Naive thymus-derived CD8-positive, alpha-beta T cell (primary cell): Measurements from ENCODE around the gene ALG12. TPM values are rescaled to one million over a fixed set of nuclear protein-coding genes. Genes with fewer than 3 reads are reported as not detected.

Experiments
- ATAC-seq, 2 donors: fragments of 150-1000 bp; cut with Tn5 transposase in 1 of 2; sonication (Bioruptor Pico), chemical (Tn5 transposase) in 1 of 2; 1 replicate in 1 of 2; 2 replicates in 1 of 2; pipeline ENCODE4 v1.10.0; 2021; ENCODE audit warnings: mild to moderate bottlenecking in 2 of 2, moderate library complexity in 2 of 2
- POLR2A ChIA-PET: fragments of 350-600 bp; sonication (Branson Sonifier 250); formaldehyde crosslinking; loops from one replicate; lab custom pipeline; 2021; ENCODE audit warnings: antibody characterized with exemption; lab: Charles Lee
- DNase-seq, 10 donors: peaks; one replicate each; pipeline versions ENCODE4 v3.0.0 to v3.0.0-alpha.2; 2020 to 2022
- H3K27ac Mint-ChIP-seq, 10 donors: one replicate each; pipeline ENCODE4 v1.8.0; 2020 to 2022; ENCODE audit warnings: mild to moderate bottlenecking in 10 of 10, mixed read lengths in 10 of 10, moderate library complexity in 4 of 10, inconsistent platforms in 1 of 10
- H3K27me3 Mint-ChIP-seq, 5 donors: one replicate each; pipeline ENCODE4 v1.8.0; 2021 to 2022; ENCODE audit warnings: mixed read lengths in 5 of 5
- H3K36me3 Mint-ChIP-seq, 3 donors: one replicate each; pipeline ENCODE4 v1.8.0; 2020 to 2022; ENCODE audit warnings: mixed read lengths in 3 of 3, mild to moderate bottlenecking in 2 of 3, inconsistent platforms in 1 of 3
- H3K4me1 Mint-ChIP-seq, 4 donors: one replicate each; pipeline ENCODE4 v1.8.0; 2021 to 2022; ENCODE audit warnings: mixed read lengths in 4 of 4
- H3K4me3 Mint-ChIP-seq, 10 donors: one replicate each; pipeline ENCODE4 v1.8.0; 2020 to 2022; ENCODE audit warnings: mild to moderate bottlenecking in 10 of 10, mixed read lengths in 10 of 10, moderate library complexity in 6 of 10, inconsistent platforms in 1 of 10
- H3K9me3 Mint-ChIP-seq, 9 donors: one replicate each; pipeline ENCODE4 v1.8.0; 2020 to 2022; ENCODE audit warnings: mixed read lengths in 9 of 9, mild to moderate bottlenecking in 3 of 9, inconsistent platforms in 1 of 9, moderate library complexity in 1 of 9
- polyA plus RNA-seq, 3 donors: library from polyadenylated mRNA; unstranded; fragments of 300-500 nt; fragmentation: Illumina TruSeq; gene quantifications; one replicate each; pipeline ENCODE4 v1.2.3, GENCODE V29; 2021
- total RNA-seq, 8 experiments: library from RNA in 2 of 8; stranded (reverse) in 2 of 8; gene quantifications; one replicate each; pipeline ENCODE4 v1.2.3 and lab custom pipeline; 2021 to 2026

The ALG12 gene
- total RNA-seq (10 to 100 TPM; 20.3 to 23.6 TPM), polyA plus RNA-seq (10 to 100 TPM; 10.8 to 17.0 (median 16.9) TPM), total RNA-seq (lab: John Stamatoyannopoulos, UW) (24.2 to 40.7 (median 28.8) reads per million in 6 experiments)

- Mint-ChIP-seq H3K4me1 (peaks cover 2 to 40% (median 31%) of the 10 kb centered on the region in 4 donors), H3K27me3 (no peaks in the 10 kb centered on the region), H3K27ac (peak within 1 kb of the TSS; percentile 57 to 95 (median 92)), H3K9me3 (no peaks in the 10 kb centered on the region), H3K4me3 (peak within 1 kb of the TSS; percentile 83 to 96 (median 88)), H3K36me3 (peaks cover 0 to 15% (median 0%) of the 10 kb centered on the region in 3 donors)
- DNase-seq (peak; percentile 93 to 98 (median 96)), ATAC-seq (peak; percentile 97 to 98)
- POLR2A ChIA-PET = interaction anchor here (0.6 to 1.3 kb wide), 10 partner anchors 14 to 150 kb away, joined by 3 to 5 read pairs (median 3); partner anchors contain the start of gene ZBED4
These were observed at the start of gene ALG12, which contains the start of gene CRELD2 for GRCh38 chr22:49917974-49918910. Gene ALG12, minus strand, starts transcription at chr22:49918438. Its CDS starts 4,673 bp downstream, at chr22:49913765. Gene CRELD2, plus strand, starts transcription at chr22:49918634. Its CDS starts 136 bp downstream, at chr22:49918770.

- POLR2A ChIA-PET = interaction anchor here (1.3 to 4.1 kb wide), 2 partner anchors 31 to 37 kb away, joined by 6 to 22 read pairs; no protein-coding TSS in a partner anchor
- H3K27me3 Mint-ChIP-seq = peaks cover 0 to 1% (median 0%) of the 10 kb centered on the region in 5 donors
- H3K9me3 Mint-ChIP-seq = no peaks in the 10 kb centered on the region
- H3K4me3 Mint-ChIP-seq = peak overlapping the region in 3 of 10 donors; percentile 18 to 56 (median 45)
- H3K4me1 Mint-ChIP-seq = peaks cover 14 to 49% (median 45%) of the 10 kb centered on the region in 4 donors
- peaks cover 0 to 14% (median 2%) of the 10 kb centered on the region in 3 donors for H3K36me3 Mint-ChIP-seq
- peak overlapping the region in 6 of 10 donors; percentile 14 to 59 (median 47) for H3K27ac Mint-ChIP-seq
- ATAC-seq = no peak
- DNase-seq = peak in 4 of 10 donors; percentile 1 to 47 (median 10)
These were observed 49.5 kb upstream of the ALG12 start for GRCh38 chr22:49967706-49968208.

DNA sequence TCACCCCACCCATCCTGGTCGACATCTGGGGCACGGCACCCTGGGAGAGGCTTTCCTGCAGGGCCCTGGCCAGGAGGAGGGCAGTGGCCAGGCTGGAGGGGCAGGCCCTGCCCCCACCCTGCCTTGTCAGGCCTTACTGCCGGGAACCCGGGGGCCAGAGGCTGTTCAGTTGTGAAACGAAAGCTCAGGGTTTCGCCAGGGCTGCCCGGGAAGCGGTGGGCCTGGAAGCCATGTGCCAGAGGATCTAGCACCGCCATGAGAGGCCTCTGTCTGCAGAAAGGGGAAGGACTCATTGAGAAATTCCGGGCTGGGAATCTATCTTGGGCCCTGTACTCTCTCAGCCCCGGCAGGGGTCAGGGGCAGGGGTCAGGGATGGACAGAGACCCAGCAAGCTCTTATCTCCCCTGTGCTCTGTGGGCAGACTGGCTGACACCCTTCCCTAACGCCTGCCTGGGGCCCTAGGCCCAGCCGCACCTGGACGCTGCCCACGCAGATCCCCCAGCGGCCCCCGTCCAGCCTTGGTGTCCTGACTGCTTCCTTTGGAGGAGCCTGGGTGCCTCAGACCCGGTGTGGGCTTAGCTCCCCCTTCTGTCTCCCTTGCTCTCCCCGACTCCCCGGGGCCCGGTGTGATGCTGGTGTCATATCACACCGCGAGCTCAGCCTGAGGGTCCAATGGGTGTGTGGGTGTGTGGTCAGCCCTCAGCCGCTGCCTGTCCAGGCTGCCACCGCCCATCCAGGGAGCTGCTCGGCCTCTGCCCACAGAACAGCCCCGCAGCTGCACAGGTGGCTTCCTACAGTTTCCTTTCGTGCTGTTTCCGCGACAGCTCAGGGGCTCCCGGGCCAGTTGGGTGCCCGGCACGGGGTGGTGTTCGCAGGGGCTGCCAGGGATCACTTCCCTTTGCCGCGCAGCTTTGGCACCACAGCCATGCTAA is 48.8 kb upstream of the ALG12 start:
- Mint-ChIP-seq H3K9me3 (no peaks in the 10 kb centered on the region), H3K27me3 (peaks cover 0 to 1% (median 0%) of the 10 kb centered on the region in 5 donors), H3K27ac (peak overlapping the region in 6 of 10 donors; percentile 14 to 65 (median 54)), H3K4me1 (peaks cover 14 to 51% (median 48%) of the 10 kb centered on the region in 4 donors), H3K36me3 (peaks cover 0 to 16% (median 2%) of the 10 kb centered on the region in 3 donors), H3K4me3 (peak overlapping the region in 5 of 10 donors; percentile 18 to 56 (median 41))
- POLR2A ChIA-PET = interaction anchor here (0.6 to 4.1 kb wide), 7 partner anchors 13 to 235 kb away, joined by 3 to 22 read pairs (median 3); no protein-coding TSS in a partner anchor
- DNase-seq (peak in 4 of 10 donors; percentile 5 to 61 (median 20)), ATAC-seq (no peak)

DNA sequence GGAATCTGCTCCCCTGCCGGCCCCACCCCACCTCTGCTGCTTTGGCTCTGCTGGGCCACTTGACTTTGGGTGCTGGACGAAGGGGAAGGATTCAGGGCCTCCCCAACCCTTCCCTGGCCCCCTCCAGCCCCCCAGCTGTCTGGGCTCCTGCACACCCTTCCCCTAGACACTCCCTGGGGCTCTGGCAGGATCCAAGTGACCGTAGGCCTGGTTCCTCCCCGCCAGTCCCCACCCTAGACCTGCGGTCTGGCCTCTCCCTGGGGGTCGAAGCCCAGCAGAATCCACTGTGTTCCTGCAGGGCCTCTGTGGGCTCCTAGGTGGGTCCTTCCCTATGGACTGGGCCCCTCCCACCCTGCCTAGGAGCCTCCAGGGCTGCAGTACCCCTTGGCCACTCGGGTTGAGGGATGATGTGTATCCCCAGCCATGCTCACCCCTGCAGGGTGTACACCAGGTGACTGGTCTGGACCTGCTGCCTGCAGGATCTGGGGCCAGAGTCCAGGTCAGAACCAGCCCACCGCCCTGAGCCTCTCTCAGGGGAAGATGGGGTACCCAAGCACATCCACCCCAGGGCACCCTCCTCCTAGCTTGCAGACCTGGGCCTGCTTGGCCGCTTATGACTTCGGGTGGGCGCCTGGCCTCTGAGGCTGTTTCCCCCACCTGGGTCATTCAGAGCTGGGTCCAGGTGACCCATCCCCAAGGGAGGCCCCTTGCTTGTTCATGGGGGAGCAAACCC is 48.0 kb upstream of the ALG12 start:
- no peaks in the 10 kb centered on the region for H3K9me3 Mint-ChIP-seq
- peaks cover 19 to 57% (median 51%) of the 10 kb centered on the region in 4 donors for H3K4me1 Mint-ChIP-seq
- H3K36me3 Mint-ChIP-seq = peaks cover 0 to 21% (median 2%) of the 10 kb centered on the region in 3 donors
- H3K4me3 Mint-ChIP-seq = no peak overlapping the region
- no peak for ATAC-seq
- H3K27me3 Mint-ChIP-seq = peaks cover 0 to 1% (median 0%) of the 10 kb centered on the region in 5 donors
- POLR2A ChIA-PET = interaction anchor here (0.6 to 4.1 kb wide), 6 partner anchors 12 to 225 kb away, joined by 3 to 22 read pairs (median 3); no protein-coding TSS in a partner anchor
- DNase-seq = peak in 4 of 10 donors; percentile 0 to 61 (median 12)
- peak overlapping the region in 3 of 10 donors; percentile 31 to 51 (median 40) for H3K27ac Mint-ChIP-seq

GRCh38 chr22:49965091-49966040 is 47.1 kb upstream of the ALG12 start:
- Mint-ChIP-seq H3K9me3 (no peaks in the 10 kb centered on the region), H3K27ac (peak overlapping the region in 5 of 10 donors; percentile 41 to 74 (median 62)), H3K27me3 (no peaks in the 10 kb centered on the region), H3K4me1 (peaks cover 15 to 49% (median 43%) of the 10 kb centered on the region in 4 donors), H3K36me3 (peaks cover 0 to 21% (median 2%) of the 10 kb centered on the region in 3 donors), H3K4me3 (peak overlapping the region in 3 of 10 donors; percentile 39 to 71 (median 60))
- POLR2A ChIA-PET = interaction anchor here (0.5 to 4.1 kb wide), 3 partner anchors 20 to 226 kb away, joined by 3 to 22 read pairs (median 3); no protein-coding TSS in a partner anchor
- DNase-seq (peak in 5 of 10 donors; percentile 0 to 55 (median 7)), ATAC-seq (no peak)

DNA sequence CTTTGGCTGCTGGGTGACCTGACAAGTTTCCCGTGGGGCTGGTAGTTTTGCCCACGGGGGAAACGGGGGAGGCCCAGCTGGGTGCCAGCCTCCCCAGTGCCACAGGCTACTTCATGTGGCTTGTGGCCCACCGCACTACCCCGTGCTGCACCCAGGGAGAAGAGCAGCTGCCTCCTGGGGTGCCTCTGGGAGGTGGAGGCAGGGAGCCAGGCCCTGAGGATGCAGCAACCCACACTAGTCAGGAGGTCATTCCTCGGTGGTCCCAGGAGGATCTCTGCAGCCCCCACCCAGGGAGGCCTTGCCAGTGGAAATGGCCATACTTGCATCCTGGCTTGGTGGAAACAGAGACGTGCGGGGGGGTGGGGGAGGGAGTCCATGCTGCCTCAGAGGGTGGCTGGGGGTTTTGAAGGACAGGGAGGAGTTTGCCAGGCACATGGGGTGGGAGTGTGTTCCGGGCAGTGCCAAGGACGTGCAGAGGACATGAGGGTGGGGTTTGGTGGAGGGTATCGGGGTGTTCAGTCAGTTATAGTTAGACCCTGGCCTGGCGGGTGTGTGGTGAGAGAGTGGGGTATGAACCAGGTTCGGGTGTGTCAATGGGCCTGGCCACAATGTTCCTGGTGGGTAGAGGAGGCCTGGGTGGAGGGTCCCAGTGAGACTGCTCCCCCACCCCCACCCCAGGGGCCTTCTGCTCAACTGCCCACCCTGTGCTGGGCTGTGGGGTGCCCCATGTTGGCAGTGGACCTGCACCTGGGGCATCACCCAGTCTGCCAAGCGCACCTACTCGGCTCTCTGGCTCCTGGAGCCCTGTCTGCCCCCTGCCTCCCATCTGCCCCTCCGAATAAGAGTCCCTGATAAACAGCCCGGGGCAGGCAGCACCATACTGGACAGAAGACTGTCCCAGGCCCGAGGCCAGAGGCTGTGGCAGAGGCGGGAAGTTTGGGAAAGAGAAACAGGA is 46.2 kb upstream of the ALG12 start:
- ATAC-seq = peak; percentile 27 to 38
- POLR2A ChIA-PET = interaction anchor here (0.8 to 6.0 kb wide), 4 partner anchors 13 to 29 kb away, joined by 3 to 26 read pairs (median 4); no protein-coding TSS in a partner anchor
- no peaks in the 10 kb centered on the region for H3K27me3 Mint-ChIP-seq
- peak overlapping the region; percentile 18 to 95 (median 78) for H3K27ac Mint-ChIP-seq
- no peaks in the 10 kb centered on the region for H3K9me3 Mint-ChIP-seq
- H3K4me3 Mint-ChIP-seq = peak overlapping the region; percentile 60 to 80 (median 72)
- peak; percentile 27 to 81 (median 68) for DNase-seq
- peaks cover 0 to 21% (median 2%) of the 10 kb centered on the region in 3 donors for H3K36me3 Mint-ChIP-seq
- peaks cover 16 to 52% (median 40%) of the 10 kb centered on the region in 4 donors for H3K4me1 Mint-ChIP-seq

GRCh38 chr22:49963647-49964026 is 45.4 kb upstream of the ALG12 start:
- peaks cover 0 to 21% (median 2%) of the 10 kb centered on the region in 3 donors for H3K36me3 Mint-ChIP-seq
- H3K9me3 Mint-ChIP-seq = no peaks in the 10 kb centered on the region
- POLR2A ChIA-PET = interaction anchor here (0.8 to 6.0 kb wide), 7 partner anchors 9 to 31 kb away, joined by 3 to 26 read pairs (median 4); no protein-coding TSS in a partner anchor
- peak overlapping the region; percentile 63 to 95 (median 84) for H3K27ac Mint-ChIP-seq
- H3K27me3 Mint-ChIP-seq = no peaks in the 10 kb centered on the region
- H3K4me3 Mint-ChIP-seq = peak overlapping the region; percentile 60 to 80 (median 72)
- ATAC-seq (peak in 1 of 2 donors; percentile 7), DNase-seq (peak in 4 of 10 donors; percentile 1 to 59 (median 4))
- peaks cover 16 to 59% (median 40%) of the 10 kb centered on the region in 4 donors for H3K4me1 Mint-ChIP-seq

GRCh38 chr22:49962751-49963646 is 44.8 kb upstream of the ALG12 start:
- ATAC-seq (no peak), DNase-seq (peak in 5 of 10 donors; percentile 2 to 64 (median 16))
- POLR2A ChIA-PET = interaction anchor here (0.8 to 6.2 kb wide), 14 partner anchors 7 to 228 kb away, joined by 3 to 74 read pairs (median 6); partner anchors contain the start of genes ALG12 and CRELD2
- Mint-ChIP-seq H3K27ac (peak overlapping the region; percentile 63 to 97 (median 82)), H3K4me3 (peak overlapping the region; percentile 60 to 92 (median 78)), H3K36me3 (peaks cover 0 to 21% (median 2%) of the 10 kb centered on the region in 3 donors), H3K27me3 (no peaks in the 10 kb centered on the region), H3K4me1 (peaks cover 16 to 59% (median 40%) of the 10 kb centered on the region in 4 donors), H3K9me3 (no peaks in the 10 kb centered on the region)
